Mesenchymal stem cell (in vitro differentiated cells and primary cell): ENCODE results near the gene PPARA.

ENCODE experiments used
- DNase-seq: peaks from one replicate; pipeline ENCODE4 v3.0.0-alpha.2; 2013
- H2AFZ ChIP-seq: one replicate; pipeline ENCODE4 v1.6.1; 2013; ENCODE audit warnings: low read depth, mild to moderate bottlenecking, control low read depth, inconsistent platforms, low read length, moderate library complexity
- H2AK5ac ChIP-seq: 2 replicates; pipeline ENCODE4 v1.6.1; 2013; ENCODE audit warnings: low read length, moderate library complexity, mild to moderate bottlenecking, inconsistent platforms; ENCODE audit not compliant: severe bottlenecking
- H2BK120ac ChIP-seq: one replicate; pipeline ENCODE4 v1.6.1; 2013; ENCODE audit warnings: low read depth, mild to moderate bottlenecking, inconsistent platforms, low read length, moderate library complexity
- H2BK12ac ChIP-seq, 2 experiments: one replicate each; pipeline ENCODE4 v1.6.1; 2013; ENCODE audit warnings: inconsistent platforms in 2 of 2, low read length in 2 of 2, mild to moderate bottlenecking in 2 of 2, moderate library complexity in 2 of 2, control low read depth in 1 of 2
- H2BK15ac ChIP-seq: one replicate; pipeline ENCODE4 v1.6.1; 2013; ENCODE audit warnings: mild to moderate bottlenecking, low read depth, inconsistent platforms; ENCODE audit not compliant: poor library complexity, severe bottlenecking
- H2BK5ac ChIP-seq: 2 replicates; pipeline ENCODE4 v1.6.1; 2013; ENCODE audit warnings: low read depth, mild to moderate bottlenecking, low read length, control low read depth, inconsistent platforms; ENCODE audit not compliant: poor library complexity, severe bottlenecking
- H3K14ac ChIP-seq, 2 experiments: one replicate each; pipeline ENCODE4 v1.6.1; 2013; ENCODE audit warnings: inconsistent platforms in 2 of 2, low read length in 2 of 2, control low read depth in 1 of 2, mild to moderate bottlenecking in 1 of 2, moderate library complexity in 1 of 2
- H3K18ac ChIP-seq, 2 experiments: one replicate each; pipeline ENCODE4 v1.6.1; 2013; ENCODE audit warnings: inconsistent platforms in 2 of 2, low read length in 2 of 2, control low read depth in 1 of 2, low read depth in 1 of 2, mild to moderate bottlenecking in 1 of 2
- H3K23ac ChIP-seq, 2 experiments: one replicate each; pipeline ENCODE4 v1.6.1; 2013; ENCODE audit warnings: inconsistent platforms in 2 of 2, low read length in 2 of 2, mild to moderate bottlenecking in 2 of 2, moderate library complexity in 2 of 2, control low read depth in 1 of 2
- H3K27ac ChIP-seq: 2 replicates; pipeline ENCODE4 v1.5.1; 2013; ENCODE audit warnings: mild to moderate bottlenecking, moderate library complexity, low read length, control low read depth, inconsistent platforms; ENCODE audit not compliant: poor library complexity, severe bottlenecking
- H3K27me3 ChIP-seq, 2 experiments: 2 replicates each; pipeline versions ENCODE4 v1.6.1 to v1.7.0; 2013; ENCODE audit warnings: low read length in 2 of 2, mild to moderate bottlenecking in 2 of 2, moderate library complexity in 2 of 2, control low read depth in 1 of 2, inconsistent platforms in 1 of 2; ENCODE audit not compliant: control insufficient read depth in 1 of 2, insufficient read depth in 1 of 2
- H3K36me3 ChIP-seq, 2 experiments: 2 replicates each; pipeline versions ENCODE4 v1.6.1 to v1.7.0; 2013; ENCODE audit warnings: low read length in 2 of 2, control low read depth in 1 of 2, inconsistent platforms in 1 of 2, low read depth in 1 of 2, mild to moderate bottlenecking in 1 of 2; ENCODE audit not compliant: insufficient read depth in 2 of 2, control insufficient read depth in 1 of 2
- H3K4ac ChIP-seq, 2 experiments: one replicate each; pipeline ENCODE4 v1.6.1; 2013; ENCODE audit warnings: inconsistent platforms in 2 of 2, low read length in 2 of 2, mild to moderate bottlenecking in 2 of 2, moderate library complexity in 2 of 2, control low read depth in 1 of 2, low read depth in 1 of 2
- H3K4me1 ChIP-seq: 2 replicates; pipeline ENCODE4 v1.6.1; 2013; ENCODE audit warnings: low read depth, low read length, control low read depth; ENCODE audit not compliant: control insufficient read depth, insufficient read depth
- H3K4me2 ChIP-seq: 2 replicates; pipeline ENCODE4 v1.6.1; 2013; ENCODE audit warnings: low read length, mild to moderate bottlenecking, inconsistent platforms; ENCODE audit not compliant: poor library complexity, severe bottlenecking
- H3K4me3 ChIP-seq, 2 experiments: 2 replicates each; pipeline versions ENCODE4 v1.5.1 to v1.7.0; 2013; ENCODE audit warnings: low read length in 2 of 2, mild to moderate bottlenecking in 2 of 2, control low read depth in 1 of 2, low read depth in 1 of 2; ENCODE audit not compliant: insufficient read depth in 1 of 2
- H3K79me1 ChIP-seq: replicated peaks from 2 replicates; pipeline ENCODE4 v1.6.1; 2013; ENCODE audit warnings: mild to moderate bottlenecking, control low read depth, low read length, inconsistent platforms; ENCODE audit not compliant: poor library complexity, severe bottlenecking
- H3K9ac ChIP-seq: 2 replicates; pipeline ENCODE4 v1.7.0; 2013; ENCODE audit warnings: mild to moderate bottlenecking, low read length, moderate library complexity
- H3K9me3 ChIP-seq: 2 replicates; pipeline ENCODE4 v1.7.0; 2013; ENCODE audit warnings: mild to moderate bottlenecking, low read length; ENCODE audit not compliant: control insufficient read depth
- H4K8ac ChIP-seq: one replicate; pipeline ENCODE4 v1.6.1; 2013; ENCODE audit warnings: inconsistent platforms, mild to moderate bottlenecking, low read length, moderate library complexity
- H4K91ac ChIP-seq: one replicate; pipeline ENCODE4 v1.6.1; 2013; ENCODE audit warnings: mild to moderate bottlenecking, low read length, inconsistent platforms
- WGBS: methylation state at CpG from one replicate; pipeline ENCODE4 v1.1.7; 2013; ENCODE audit warnings: mixed read lengths; 5-methylcytosine and 5-hydroxymethylcytosine counted together

PPARA gene

GRCh38 chr22:46147471-46148267, 2.7 kb upstream of the PPARA start:
- Histone ChIP-seq H3K4me1 (peaks cover 10% of the 10 kb centered on the region), H3K9me3 (no peaks in the 10 kb centered on the region), H3K27me3 (peaks cover 45% of the 10 kb centered on the region in 2 experiments), H2BK15ac (no peak overlapping the region), H2AK5ac (no peak overlapping the region), H3K79me1 (peaks cover 7% of the 10 kb centered on the region), H3K36me3 (peaks cover 2 to 3% of the 10 kb centered on the region in 2 experiments), H2AFZ (no peak overlapping the region), H3K14ac (no peak overlapping the region), H2BK5ac (no peak overlapping the region), H3K4me3 (no peak overlapping the region), H4K8ac (no peak overlapping the region), H3K4ac (no peak overlapping the region), H4K91ac (no peak overlapping the region), H3K23ac (no peak overlapping the region), H3K27ac (no peak overlapping the region), H2BK12ac (no peak overlapping the region), H3K9ac (no peak overlapping the region), H3K4me2 (no peak overlapping the region), H2BK120ac (no peak overlapping the region), H3K18ac (no peak overlapping the region)
- DNase-seq = no peak
- 85% methylated on average over 19 of the region's 19 CpGs for WGBS

DNA sequence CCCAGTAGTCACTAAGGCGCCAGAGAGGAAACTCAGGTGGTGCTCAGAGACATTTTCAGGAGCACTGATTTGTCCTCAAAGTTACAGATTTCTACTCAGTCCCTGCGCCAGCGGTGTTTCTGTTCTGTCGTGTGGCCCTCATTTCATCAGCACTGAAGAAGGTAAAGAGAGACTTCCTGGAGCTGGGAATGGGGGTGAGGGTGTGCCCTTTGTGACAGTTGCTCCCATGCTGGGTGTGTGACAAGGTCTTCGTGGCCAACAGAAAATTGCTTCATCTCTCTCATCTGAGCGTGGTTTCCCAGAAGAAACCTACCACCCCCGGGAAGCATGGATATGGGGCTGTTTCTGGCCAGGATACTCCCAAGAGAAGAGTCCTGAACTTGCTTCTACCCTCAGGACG, 2.0 kb upstream of the PPARA start:
- 79% methylated on average over 8 of the region's 8 CpGs for WGBS
- peaks cover 38 to 39% of the 10 kb centered on the region in 2 experiments for H3K27me3 ChIP-seq
- H2BK12ac ChIP-seq = no peak overlapping the region
- no peak overlapping the region for H3K4me3 ChIP-seq
- no peak overlapping the region for H4K8ac ChIP-seq
- H3K18ac ChIP-seq = no peak overlapping the region
- no peak overlapping the region for H4K91ac ChIP-seq
- DNase-seq = no peak
- peaks cover 10% of the 10 kb centered on the region for H3K79me1 ChIP-seq
- no peak overlapping the region for H3K4me2 ChIP-seq
- no peak overlapping the region for H2AFZ ChIP-seq
- H2BK5ac ChIP-seq = no peak overlapping the region
- H2AK5ac ChIP-seq = no peak overlapping the region
- H3K9ac ChIP-seq = no peak overlapping the region
- no peak overlapping the region for H3K4ac ChIP-seq
- H3K27ac ChIP-seq = no peak overlapping the region
- no peak overlapping the region for H2BK120ac ChIP-seq
- no peak overlapping the region for H3K23ac ChIP-seq
- H3K4me1 ChIP-seq = peaks cover 10% of the 10 kb centered on the region
- H3K9me3 ChIP-seq = no peaks in the 10 kb centered on the region
- H3K14ac ChIP-seq = no peak overlapping the region
- H2BK15ac ChIP-seq = no peak overlapping the region
- peaks cover 6 to 8% of the 10 kb centered on the region in 2 experiments for H3K36me3 ChIP-seq

- peaks cover 10% of the 10 kb centered on the region for H3K4me1 ChIP-seq
- peak overlapping the region in 1 of 2 experiments; percentile 56 for H3K23ac ChIP-seq
- H2BK5ac ChIP-seq = no peak overlapping the region
- H4K91ac ChIP-seq = peak overlapping the region; percentile 14
- no peak overlapping the region for H2BK15ac ChIP-seq
- peaks cover 10 to 11% of the 10 kb centered on the region in 2 experiments for H3K36me3 ChIP-seq
- H3K79me1 ChIP-seq = peaks cover 11% of the 10 kb centered on the region
- no peak overlapping the region for H3K27ac ChIP-seq
- peaks cover 35 to 39% of the 10 kb centered on the region in 2 experiments for H3K27me3 ChIP-seq
- WGBS = 41% methylated on average over 10 of the region's 12 CpGs
- no peaks in the 10 kb centered on the region for H3K9me3 ChIP-seq
- no peak overlapping the region for H3K14ac ChIP-seq
- H4K8ac ChIP-seq = peak overlapping the region; percentile 5
- H3K9ac ChIP-seq = peak overlapping the region; percentile 69
- H3K18ac ChIP-seq = no peak overlapping the region
- H3K4ac ChIP-seq = no peak overlapping the region
- peak overlapping the region; percentile 74 to 79 for H3K4me3 ChIP-seq
- DNase-seq = no peak
- no peak overlapping the region for H2AFZ ChIP-seq
- H2BK12ac ChIP-seq = no peak overlapping the region
- peak overlapping the region; percentile 93 for H3K4me2 ChIP-seq
- no peak overlapping the region for H2AK5ac ChIP-seq
- H2BK120ac ChIP-seq = no peak overlapping the region
These were observed 1.4 kb upstream of the PPARA start for GRCh38 chr22:46148816-46149511.

DNA sequence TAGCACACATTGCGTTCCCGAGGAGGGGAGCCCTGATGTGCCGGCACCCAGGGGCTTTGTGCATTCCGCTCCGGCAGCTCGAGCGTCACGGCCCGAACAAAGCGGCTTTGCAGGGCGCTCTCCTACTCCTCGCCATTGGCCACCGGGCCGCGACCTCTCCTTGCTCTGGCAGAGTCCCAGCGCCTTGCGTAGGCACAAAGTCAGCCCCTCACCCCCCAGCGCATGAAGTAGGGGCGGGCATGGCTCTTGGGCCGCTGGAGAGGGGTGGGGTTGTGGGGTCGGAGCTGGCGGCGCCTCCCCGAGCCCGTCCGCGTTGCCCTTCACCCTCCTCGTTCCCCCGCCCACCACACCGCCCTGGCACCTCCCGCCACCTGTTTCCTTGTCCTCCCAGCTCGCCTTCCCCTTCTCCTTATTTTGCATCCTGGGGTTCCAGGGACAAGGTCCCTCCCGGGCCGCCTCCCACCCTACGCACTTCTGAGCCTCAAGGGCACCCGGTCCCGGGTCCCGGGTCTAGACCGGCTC, 753 bp upstream of the PPARA start:
- peak overlapping the region; percentile 28 to 89 for H3K18ac ChIP-seq
- H3K27ac ChIP-seq = no peak overlapping the region
- peaks cover 14 to 16% of the 10 kb centered on the region in 2 experiments for H3K36me3 ChIP-seq
- WGBS = 4% methylated on average over 24 of the region's 39 CpGs
- peaks cover 35 to 39% of the 10 kb centered on the region in 2 experiments for H3K27me3 ChIP-seq
- DNase-seq = peak; percentile 37
- H3K4ac ChIP-seq = peak overlapping the region in 1 of 2 experiments; percentile 12
- H3K4me1 ChIP-seq = peaks cover 10% of the 10 kb centered on the region
- H2BK15ac ChIP-seq = no peak overlapping the region
- no peaks in the 10 kb centered on the region for H3K9me3 ChIP-seq
- no peak overlapping the region for H2BK5ac ChIP-seq
- H3K14ac ChIP-seq = no peak overlapping the region
- H2AK5ac ChIP-seq = no peak overlapping the region
- H3K9ac ChIP-seq = peak overlapping the region; percentile 69
- H4K91ac ChIP-seq = peak overlapping the region; percentile 49
- H3K4me2 ChIP-seq = peak overlapping the region; percentile 93
- H2BK120ac ChIP-seq = no peak overlapping the region
- no peak overlapping the region for H3K23ac ChIP-seq
- peak overlapping the region; percentile 29 for H4K8ac ChIP-seq
- peaks cover 13% of the 10 kb centered on the region for H3K79me1 ChIP-seq
- H2BK12ac ChIP-seq = no peak overlapping the region
- peak overlapping the region; percentile 74 to 79 for H3K4me3 ChIP-seq
- H2AFZ ChIP-seq = peak overlapping the region; percentile 57
